ENCODE data around the gene DEFB132. TPM values are rescaled to one million over a fixed set of nuclear protein-coding genes. Genes with fewer than 3 reads are reported as not detected.

The DEFB132 gene
- total and polyA plus RNA-seq, 9 of the 15 experiments (the other 6 are each of a cell fraction or from before 2014, with no cell fraction given), result not detected

- Histone ChIP-seq H3K9me3 (replicated peaks; ENCODE audit: control insufficient read depth, insufficient read depth, low read depth, low read length) (no peaks in the 10 kb centered on the region), H3K27ac (ENCODE audit: extremely low read depth, low read depth, low read length) (no peak overlapping the region), H3K4me2 (ENCODE audit: insufficient read depth, low read length) (no peak overlapping the region), H3K4me1 (replicated peaks in 1 of 2; ENCODE audit: control insufficient read depth in 2 of 2, insufficient read depth in 2 of 2, low read length in 2 of 2) (no peaks in the 10 kb centered on the region), H3K36me3 (ENCODE audit: control insufficient read depth, insufficient read depth, low read length) (no peaks in the 10 kb centered on the region), H3K9me1 (ENCODE audit: control insufficient read depth, insufficient read depth, low read length) (no peaks in the 10 kb centered on the region), H2AFZ (ENCODE audit: low read depth, low read length) (no peak overlapping the region), H4K20me1 (replicated peaks; ENCODE audit: control insufficient read depth, insufficient read depth, low read length) (no peaks in the 10 kb centered on the region), H3K4me3 (no peak overlapping the region), H3K79me2 (ENCODE audit: control insufficient read depth, insufficient read depth, low read length) (no peaks in the 10 kb centered on the region), H3K27me3 (ENCODE audit: control insufficient read depth in 2 of 2, insufficient read depth in 2 of 2, low read length in 2 of 2) (peaks cover 0 to 4% of the 10 kb centered on the region in 2 experiments; a peak in 2 of 5 replicates), H3K9ac (ENCODE audit: insufficient read depth in 1 of 2, low read depth in 2 of 2, low read length in 2 of 2) (no peak overlapping the region)
- DNase-seq (ENCODE audit: extremely low read depth in 1 of 4, low spot score in 3 of 4) (no peak), ATAC-seq (no peak), FAIRE-seq (no peak)
- 10% methylated on average over 1 of the region's 1 CpG for WGBS (ENCODE audit: insufficient coverage, low coverage, missing lambda C conversion rate)
- no TSS peak for BruUV-seq (replicated peaks)
- intact Hi-C loops (cut with micrococcal nuclease), result no loop called here
- ChIA-PET CTCF (ENCODE audit: low intra/inter-chr PET ratio) (no interaction called here), POLR2A (interaction anchor here (0.8 kb wide), 1 partner anchor 27 kb away, joined by 3 read pairs; the partner anchor contains the start of gene DEFB128)
- in situ Hi-C loops (cut with MboI), result no loop called here
- TF ChIP-seq MXD1 (CRISPR knock-in tag; IDR thresholded peaks at IDR 0.05; ENCODE audit: borderline replicate concordance, poor library complexity, severe bottlenecking) (no peak), MLLT1 (IDR thresholded peaks at IDR 0.05) (no peak), UBTF (IDR thresholded peaks at IDR 0.05; ENCODE audit: borderline replicate concordance in 1 of 2, low read depth in 2 of 2, low read length in 2 of 2) (no peak), SAFB2 (IDR thresholded peaks at IDR 0.05; ENCODE audit: borderline replicate concordance, low read depth, low read length, severe bottlenecking) (no peak), ELK1 (CRISPR knock-in tag; IDR thresholded peaks at IDR 0.05) (no peak), ZNF318 (IDR thresholded peaks at IDR 0.05; ENCODE audit: borderline replicate concordance in 1 of 2, low read depth in 1 of 2) (no peak)
These were observed 41.7 kb upstream of the DEFB132 start for GRCh38 chr20:215796-216195.
